Spleen (tissue), 7 donors: ENCODE results near the gene RET.

ENCODE experiments used
- POLR2A ChIP-seq, 3 donors: fragments of 450-650 bp; IDR thresholded peaks; one replicate each; pipeline ENCODE4 v1.5.1; 2017; ENCODE audit warnings: antibody characterized with exemption in 3 of 3, mild to moderate bottlenecking in 1 of 3
- TF ChIP-seq, protein P1 (sequence below), 11 experiments: fragments of 200-600 bp in 7 of 11; fragments of 450-650 bp in 4 of 11; sonication (generic) in 4 of 11; IDR thresholded peaks in 8 of 11; conservative IDR thresholded peaks in 3 of 11; 1 replicate in 7 of 11; 2 replicates in 4 of 11; pipeline versions ENCODE4 v1.4.0 to v1.8.0; 2016 to 2021; ENCODE audit warnings: antibody characterized with exemption in 11 of 11, inconsistent platforms in 4 of 11, mild to moderate bottlenecking in 1 of 11
- donor health status: DM: no; HTN: no; CAD: no; lungs with moderate emphysema.
- donor health status: DM: no; HTN: no; CAD: no.
- donor health status: DM: no; HTN: no; CAD: no.

DNA sequence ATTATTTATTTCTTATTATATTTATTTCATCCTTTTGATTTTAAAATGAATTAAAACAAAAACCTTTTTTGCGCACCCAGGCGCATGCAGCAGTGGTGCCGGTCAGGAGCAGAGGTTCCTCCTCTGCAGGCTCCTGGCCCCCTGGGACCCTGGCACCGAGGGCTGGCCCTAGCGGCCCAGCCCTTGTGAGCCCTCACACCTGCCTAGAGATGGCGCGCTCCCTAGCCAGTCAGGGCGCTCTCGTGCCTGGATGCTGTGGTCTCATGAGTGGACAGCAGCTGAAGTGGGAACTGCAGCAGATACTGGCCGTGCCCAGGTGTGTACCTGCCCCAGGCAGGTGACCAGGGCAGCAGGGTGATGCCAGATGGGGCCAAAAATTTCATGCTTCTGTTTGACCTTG lies 13.8 kb downstream of the RET start:
- TF ChIP-seq POLR2A (IDR thresholded peaks at IDR 0.05): no peak
- TF ChIP-seq, protein P1, sequence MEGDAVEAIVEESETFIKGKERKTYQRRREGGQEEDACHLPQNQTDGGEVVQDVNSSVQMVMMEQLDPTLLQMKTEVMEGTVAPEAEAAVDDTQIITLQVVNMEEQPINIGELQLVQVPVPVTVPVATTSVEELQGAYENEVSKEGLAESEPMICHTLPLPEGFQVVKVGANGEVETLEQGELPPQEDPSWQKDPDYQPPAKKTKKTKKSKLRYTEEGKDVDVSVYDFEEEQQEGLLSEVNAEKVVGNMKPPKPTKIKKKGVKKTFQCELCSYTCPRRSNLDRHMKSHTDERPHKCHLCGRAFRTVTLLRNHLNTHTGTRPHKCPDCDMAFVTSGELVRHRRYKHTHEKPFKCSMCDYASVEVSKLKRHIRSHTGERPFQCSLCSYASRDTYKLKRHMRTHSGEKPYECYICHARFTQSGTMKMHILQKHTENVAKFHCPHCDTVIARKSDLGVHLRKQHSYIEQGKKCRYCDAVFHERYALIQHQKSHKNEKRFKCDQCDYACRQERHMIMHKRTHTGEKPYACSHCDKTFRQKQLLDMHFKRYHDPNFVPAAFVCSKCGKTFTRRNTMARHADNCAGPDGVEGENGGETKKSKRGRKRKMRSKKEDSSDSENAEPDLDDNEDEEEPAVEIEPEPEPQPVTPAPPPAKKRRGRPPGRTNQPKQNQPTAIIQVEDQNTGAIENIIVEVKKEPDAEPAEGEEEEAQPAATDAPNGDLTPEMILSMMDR (IDR thresholded peaks at IDR 0.05 in 8 of 11, conservative IDR thresholded peaks at IDR 0.05 in 3 of 11): no peak
